Pancreas (tissue), 10 donors: ENCODE measurements around the gene ULK4. TPM values are rescaled to one million over a fixed set of nuclear protein-coding genes. Genes with fewer than 3 reads are reported as not detected.
A peak's percentile ranks its signal among the peaks of the same experiment; 100 is the strongest.

Experiments used
- ATAC-seq, 4 donors: fragments of 200-7000 bp; cut with Tn5 transposase; one replicate each; pipeline versions ENCODE4 v1.8.0 to v1.9.1; 2020; ENCODE audit warnings: mild to moderate bottlenecking in 4 of 4, moderate library complexity in 4 of 4
- DNase-seq, 6 donors: peaks; one replicate each; pipeline ENCODE4 v3.0.0-alpha.2; 2020
- FAIRE-seq: peaks from 2 replicates; lab custom pipeline; 2012; peaks lifted over from hg19 to GRCh38; lab: Jason Lieb, UNC
- H3K27ac ChIP-seq, 4 donors: fragments of 200-600 bp; sonication (generic); 1 replicate in 3 of 4; 2 replicates in 1 of 4; pipeline versions ENCODE4 v1.5.0 to v1.8.0; 2020
- H3K27me3 ChIP-seq, 4 donors: fragments of 200-600 bp; one replicate each; pipeline ENCODE4 v1.8.0; 2021
- H3K36me3 ChIP-seq, 3 donors: fragments of 200-600 bp; sonication (generic) in 1 of 3; one replicate each; pipeline versions ENCODE4 v1.5.0 to v1.8.0; 2020 to 2021
- H3K4me1 ChIP-seq, 3 donors: fragments of 200-600 bp; one replicate each; pipeline ENCODE4 v1.8.0; 2021
- H3K4me3 ChIP-seq, 4 donors: fragments of 200-600 bp; sonication (generic) in 2 of 4; one replicate each; pipeline versions ENCODE4 v1.5.0 to v1.8.0; 2020 to 2021
- H3K9me3 ChIP-seq, 4 donors: fragments of 200-600 bp; one replicate each; pipeline ENCODE4 v1.8.0; 2021
- WGBS, 2 donors: extraction: QIAGEN DNeasy Blood & Tissue Kit; methylation state at CpG; one replicate each; pipeline ENCODE4 v1.1.7; 2013; 5-methylcytosine and 5-hydroxymethylcytosine counted together
- intact Hi-C, 3 donors: fragments of 100-400 bp; cut with DNase I; formaldehyde crosslinking; loops; one replicate each; pipeline versions ENCODE4 v1.11.1 to v1.14.2; 2022
- polyA plus RNA-seq, 2 donors: library from polyadenylated mRNA; stranded (reverse); fragments of 200-250 nt; gene quantifications; one replicate each; pipeline ENCODE4 v1.2.3, GENCODE V29; 2013
- total RNA-seq, 6 donors: library from RNA; stranded (reverse); fragmentation: NEBNext Ultra II Directional in 4 of 6; extraction: Animal tissue kit (Norgen Biotek cat#: 25700) in 4 of 6; gene quantifications; one replicate each; pipeline versions ENCODE4 v1.2.1 to v1.2.4, GENCODE V29; 2021 to 2023
- TF ChIP-seq, protein P1 (sequence below), 4 donors: fragments of 200-600 bp; sonication (generic) in 3 of 4; IDR thresholded peaks; one replicate each; pipeline versions ENCODE4 v1.5.0 to v1.8.0; 2021; ENCODE audit warnings: antibody characterized with exemption in 4 of 4
- donor health status: healthy with polysubstance abuse.
- donor health status: DM: no; HTN: no; CAD: no; lungs with moderate emphysema.
- donor health status: DM: no; HTN: no; CAD: no.
- donor health status: control.
- donor health status: control.
- donor health status: Bipolar disorder and iron deficiency.
- donor health status: DM: yes; HTN: yes; CAD: no.
- donor health status: DM: no; HTN: no; CAD: no.
- donor health status: DM: no; HTN: no; CAD: no.
- donor health status: DM: yes; HTN: yes; CAD: no.

ULK4 gene
- total and polyA plus RNA-seq, 8 donors, result 2.3 to 8.6 (median 4.2) TPM

DNA sequence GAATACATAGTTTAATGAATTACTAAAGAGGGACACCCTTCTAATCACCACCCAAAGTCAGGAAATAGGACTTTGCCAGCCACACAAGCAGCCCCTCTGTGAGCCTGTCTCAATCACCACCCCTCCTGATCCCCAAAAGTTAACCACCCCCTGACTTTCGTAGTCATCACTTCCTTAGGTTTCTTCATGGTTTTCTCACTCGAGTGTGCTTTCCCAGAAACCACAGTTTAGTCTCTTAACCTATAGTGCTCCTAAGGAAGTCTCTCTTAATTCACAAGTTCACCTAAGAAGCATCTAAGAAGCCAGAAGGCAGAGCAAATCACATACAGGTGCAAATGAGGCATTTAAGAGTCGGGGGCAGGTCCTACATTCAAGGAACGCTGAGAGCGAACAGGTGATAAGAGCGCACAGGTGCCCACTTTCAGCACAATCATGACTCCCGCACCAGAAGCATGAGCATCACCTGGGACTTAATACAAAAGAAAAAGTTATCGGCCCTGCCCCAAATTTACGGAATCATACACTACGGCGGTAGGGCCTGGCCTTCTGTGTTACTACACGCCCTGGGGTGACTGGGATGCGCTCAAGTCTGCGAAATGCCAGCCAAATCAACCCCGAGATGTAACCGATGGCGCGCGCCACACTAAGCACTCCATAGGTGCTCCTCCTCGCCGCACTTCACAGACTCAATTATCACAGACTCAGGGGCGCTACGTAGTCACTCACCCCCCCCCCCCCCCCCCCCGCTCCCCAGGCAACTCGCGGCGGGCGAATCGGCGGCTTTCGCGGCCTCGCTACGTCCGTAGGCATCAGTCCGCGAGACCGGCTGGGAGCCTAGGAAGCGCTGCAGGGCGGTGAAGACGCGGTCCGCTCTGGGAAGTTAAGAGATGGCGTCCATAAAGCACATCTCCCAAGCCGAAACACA, 815 bp downstream of the ULK4 start:
- H3K27me3 ChIP-seq, result no peaks in the 10 kb centered on the region
- peak overlapping the region; percentile 63 to 69 (median 68) for H3K27ac ChIP-seq
- DNase-seq (peak in 5 of 6 donors; percentile 26 to 70 (median 41)), ATAC-seq (peak; percentile 23 to 45 (median 36)), FAIRE-seq (no peak)
- no peaks in the 10 kb centered on the region for H3K36me3 ChIP-seq
- 1% methylated on average over 45 of the region's 45 CpGs for WGBS, 2 donors
- H3K4me1 ChIP-seq, result peaks cover 0 to 6% (median 3%) of the 10 kb centered on the region in 3 donors
- TF ChIP-seq, protein P1, sequence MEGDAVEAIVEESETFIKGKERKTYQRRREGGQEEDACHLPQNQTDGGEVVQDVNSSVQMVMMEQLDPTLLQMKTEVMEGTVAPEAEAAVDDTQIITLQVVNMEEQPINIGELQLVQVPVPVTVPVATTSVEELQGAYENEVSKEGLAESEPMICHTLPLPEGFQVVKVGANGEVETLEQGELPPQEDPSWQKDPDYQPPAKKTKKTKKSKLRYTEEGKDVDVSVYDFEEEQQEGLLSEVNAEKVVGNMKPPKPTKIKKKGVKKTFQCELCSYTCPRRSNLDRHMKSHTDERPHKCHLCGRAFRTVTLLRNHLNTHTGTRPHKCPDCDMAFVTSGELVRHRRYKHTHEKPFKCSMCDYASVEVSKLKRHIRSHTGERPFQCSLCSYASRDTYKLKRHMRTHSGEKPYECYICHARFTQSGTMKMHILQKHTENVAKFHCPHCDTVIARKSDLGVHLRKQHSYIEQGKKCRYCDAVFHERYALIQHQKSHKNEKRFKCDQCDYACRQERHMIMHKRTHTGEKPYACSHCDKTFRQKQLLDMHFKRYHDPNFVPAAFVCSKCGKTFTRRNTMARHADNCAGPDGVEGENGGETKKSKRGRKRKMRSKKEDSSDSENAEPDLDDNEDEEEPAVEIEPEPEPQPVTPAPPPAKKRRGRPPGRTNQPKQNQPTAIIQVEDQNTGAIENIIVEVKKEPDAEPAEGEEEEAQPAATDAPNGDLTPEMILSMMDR (IDR thresholded peaks at IDR 0.05), result no peak
- H3K9me3 ChIP-seq, result no peaks in the 10 kb centered on the region
- peak overlapping the region; percentile 74 to 84 (median 79) for H3K4me3 ChIP-seq
- intact Hi-C loops, result no loop called here

DNA sequence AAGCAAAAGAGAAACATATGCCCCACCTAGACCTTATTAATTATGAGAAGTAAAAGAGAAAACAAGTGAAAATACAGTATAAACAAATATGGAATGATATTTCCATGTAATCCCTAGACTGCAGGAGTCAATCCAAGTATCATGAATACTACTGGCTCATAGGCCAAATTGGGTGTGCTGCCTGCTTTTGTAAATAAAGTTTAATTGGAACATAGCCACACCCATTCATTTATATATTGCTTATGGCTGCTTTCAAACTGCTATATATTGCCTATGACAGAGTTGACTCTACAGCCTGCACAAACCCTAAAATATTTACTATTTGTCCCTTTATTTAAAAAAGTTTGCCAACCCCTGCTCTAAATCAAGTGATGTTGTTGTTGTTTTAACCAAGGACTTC, 5.3 kb downstream of the ULK4 start:
- DNase-seq (no peak), ATAC-seq (no peak), FAIRE-seq (no peak)
- Histone ChIP-seq H3K36me3 (no peaks in the 10 kb centered on the region), H3K4me1 (peaks cover 0 to 6% (median 3%) of the 10 kb centered on the region in 3 donors), H3K9me3 (no peaks in the 10 kb centered on the region), H3K27ac (no peak overlapping the region), H3K27me3 (no peaks in the 10 kb centered on the region), H3K4me3 (no peak overlapping the region)
- intact Hi-C loops, result no loop called here
- TF ChIP-seq, protein P1 (IDR thresholded peaks at IDR 0.05), result no peak

DNA sequence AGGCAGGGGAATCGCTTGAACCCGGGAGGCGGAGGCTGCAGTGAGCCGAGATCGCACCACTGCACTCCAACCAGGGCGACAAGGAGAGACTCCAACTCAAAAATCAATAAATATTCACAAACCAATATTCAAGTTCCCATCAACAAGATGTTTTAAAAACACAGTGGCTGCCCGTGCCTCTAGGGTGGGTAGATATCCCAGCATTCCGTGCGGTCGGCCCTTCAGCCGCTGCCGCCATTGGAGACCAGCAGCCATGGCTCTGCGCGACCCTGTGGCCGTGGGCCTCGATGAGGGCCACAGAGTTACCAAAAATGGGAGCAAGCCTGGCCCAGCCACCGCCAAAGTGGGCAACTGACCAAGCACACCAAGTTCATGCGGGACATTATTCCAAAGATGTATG, 6.7 kb downstream of the ULK4 start:
- intact Hi-C loops, result no loop called here
- ATAC-seq, result no peak
- FAIRE-seq, result no peak
- Histone ChIP-seq H3K27me3 (no peaks in the 10 kb centered on the region), H3K4me3 (no peak overlapping the region), H3K27ac (no peak overlapping the region), H3K4me1 (no peaks in the 10 kb centered on the region), H3K36me3 (no peaks in the 10 kb centered on the region), H3K9me3 (no peaks in the 10 kb centered on the region)
- TF ChIP-seq, protein P1 (IDR thresholded peaks at IDR 0.05), result no peak
- no peak for DNase-seq
- 87 to 90% methylated on average over 18 of the region's 18 CpGs for WGBS, 2 donors

DNA sequence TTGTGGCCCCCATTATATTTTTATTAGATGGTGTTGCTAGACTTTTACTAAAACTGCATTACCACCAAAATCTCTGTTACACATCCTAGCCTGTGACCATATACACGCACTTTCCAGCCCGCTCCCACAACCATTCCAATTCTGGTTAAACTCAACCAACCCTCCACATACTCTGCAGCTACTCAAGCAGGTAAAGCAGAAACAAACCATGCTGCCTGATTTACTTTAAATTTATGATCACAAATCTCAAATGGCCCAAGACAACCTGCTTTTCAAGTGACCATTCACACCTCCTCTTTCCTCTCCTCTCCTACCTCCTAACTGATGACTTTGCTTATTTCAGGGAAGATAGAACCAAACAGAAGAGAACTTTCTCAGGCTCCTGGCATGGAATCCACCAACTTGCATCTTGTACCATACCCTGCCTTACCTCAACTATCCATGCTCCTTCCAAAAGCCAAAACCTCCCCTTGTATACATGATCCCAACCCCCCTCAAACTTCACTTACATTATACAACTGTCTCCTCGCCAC, 18.5 kb downstream of the ULK4 start:
- TF ChIP-seq, protein P1 (IDR thresholded peaks at IDR 0.05), result no peak
- no peak for DNase-seq

DNA sequence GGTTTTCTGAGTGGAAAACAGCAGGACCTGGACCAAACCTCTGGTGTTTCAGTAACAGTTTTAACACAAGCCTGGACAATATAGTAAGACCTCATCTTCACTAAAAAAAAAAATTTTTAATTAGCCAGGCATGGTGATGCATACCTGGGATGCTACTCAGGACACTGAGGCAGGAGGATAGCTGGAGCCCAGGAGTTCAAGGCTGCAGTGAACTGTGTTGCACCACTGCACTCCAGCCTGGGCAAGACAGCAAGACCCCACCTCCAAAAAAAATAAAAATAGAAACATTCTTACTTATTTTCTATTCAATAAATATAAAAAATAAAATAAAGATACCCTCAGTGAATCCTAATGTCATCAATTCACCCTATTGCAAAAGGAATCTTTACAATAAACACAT, 21.5 kb downstream of the ULK4 start:
- Histone ChIP-seq H3K27ac (no peak overlapping the region), H3K9me3 (no peaks in the 10 kb centered on the region), H3K4me3 (no peak overlapping the region), H3K4me1 (no peaks in the 10 kb centered on the region), H3K27me3 (no peaks in the 10 kb centered on the region), H3K36me3 (no peaks in the 10 kb centered on the region)
- FAIRE-seq (no peak), ATAC-seq (no peak), DNase-seq (no peak)
- intact Hi-C loops, result no loop called here
- TF ChIP-seq, protein P1 (IDR thresholded peaks at IDR 0.05), result no peak

More for the DNA sequence above, 18.5 kb downstream of the ULK4 start:
- intact Hi-C loops, result no loop called here
- ATAC-seq (no peak), FAIRE-seq (no peak)
- Histone ChIP-seq H3K36me3 (no peaks in the 10 kb centered on the region), H3K4me3 (no peak overlapping the region), H3K4me1 (no peaks in the 10 kb centered on the region), H3K27me3 (no peaks in the 10 kb centered on the region), H3K9me3 (no peaks in the 10 kb centered on the region), H3K27ac (no peak overlapping the region)
- WGBS, 2 donors, result 95 to 96% methylated on average over 3 of the region's 3 CpGs
